PC-3 (cell line): ENCODE data around the gene DNAH14. TPM values are rescaled to one million over a fixed set of nuclear protein-coding genes. Genes with fewer than 3 reads are reported as not detected.
A peak's percentile ranks its signal among the peaks of the same experiment; 100 is the strongest.

Experiments
- ATAC-seq: fragments of 200-7000 bp; cut with Tn5 transposase; 2 replicates; pipeline ENCODE4 v1.9.1; 2020; ENCODE audit warnings: mild to moderate bottlenecking, moderate library complexity
- BruUV-seq: library from RNA; stranded (reverse); fragments of 400-500 nt; replicated peaks from 2 replicates; lab custom pipeline; 2021; lab: Mats Ljungman, UMichigan
- CTCF ChIA-PET: fragments of 300-600 bp; sonication (Branson Sonifier 250); formaldehyde crosslinking; loops from one replicate; lab custom pipeline; 2022; ENCODE audit warnings: antibody characterized with exemption; lab: Charles Lee
- POLR2A ChIA-PET: fragments of 300-600 bp; sonication (Branson Sonifier 250); formaldehyde crosslinking; loops from one replicate; lab custom pipeline; 2022; ENCODE audit warnings: antibody characterized with exemption; ENCODE audit not compliant: unreplicated experiment; lab: Charles Lee
- DNase-seq: peaks from one replicate; pipeline ENCODE4 v3.0.0-alpha.2; 2015
- H2AFZ ChIP-seq: fragments of 300-600 bp; sonication (generic); 2 replicates; pipeline ENCODE4 v1.6.0; 2016; ENCODE audit warnings: antibody characterized with exemption, low read length
- H3F3A ChIP-seq: fragments of 300-600 bp; sonication (generic); one replicate; pipeline ENCODE4 v1.6.0; 2017; ENCODE audit warnings: antibody characterized with exemption, low read length, control low read depth, mild to moderate bottlenecking; ENCODE audit not compliant: unreplicated experiment
- H3K27ac ChIP-seq: fragments of 300-600 bp; sonication (generic); 2 replicates; pipeline ENCODE4 v1.5.1; 2016; ENCODE audit warnings: mild to moderate bottlenecking, low read length
- H3K27me3 ChIP-seq: fragments of 300-600 bp; sonication (generic); 2 replicates; pipeline ENCODE4 v1.6.1; 2016; ENCODE audit warnings: low read length, mixed read lengths
- H3K36me3 ChIP-seq: fragments of 300-600 bp; sonication (generic); 2 replicates; pipeline ENCODE4 v1.6.1; 2016; ENCODE audit warnings: low read depth, mixed run types, low read length, mixed read lengths
- H3K4me1 ChIP-seq: fragments of 300-600 bp; sonication (generic); 2 replicates; pipeline ENCODE4 v1.5.1; 2016; ENCODE audit warnings: low read length; ENCODE audit not compliant: insufficient read depth
- H3K4me2 ChIP-seq: fragments of 300-600 bp; sonication (generic); 2 replicates; pipeline ENCODE4 v1.6.0; 2016; ENCODE audit warnings: low read length
- H3K4me3 ChIP-seq: fragments of 300-600 bp; sonication (generic); 2 replicates; pipeline ENCODE4 v1.5.1; 2016; ENCODE audit warnings: mild to moderate bottlenecking, low read length, mixed read lengths
- H3K79me2 ChIP-seq: fragments of 300-600 bp; sonication (generic); 2 replicates; pipeline ENCODE4 v1.6.1; 2017; ENCODE audit warnings: low read length, mixed read lengths
- H3K9ac ChIP-seq: fragments of 300-600 bp; sonication (generic); 2 replicates; pipeline ENCODE4 v1.6.0; 2016; ENCODE audit warnings: mild to moderate bottlenecking, low read length
- H3K9me2 ChIP-seq: fragments of 300-600 bp; sonication (generic); replicated peaks from 2 replicates; pipeline ENCODE4 v1.6.1; 2016; ENCODE audit warnings: mixed run types, low read length, mixed read lengths
- H3K9me3 ChIP-seq: fragments of 300-600 bp; sonication (generic); 2 replicates; pipeline ENCODE4 v1.6.1; 2016; ENCODE audit warnings: low read length, mixed read lengths
- H4K20me1 ChIP-seq: fragments of 300-600 bp; sonication (generic); 2 replicates; pipeline ENCODE4 v1.6.1; 2016; ENCODE audit warnings: low read length, mixed read lengths
- EZH2 ChIP-seq: fragments of 300-600 bp; sonication (generic); IDR thresholded peaks from one replicate; pipeline ENCODE4 v1.6.1; 2017; ENCODE audit warnings: antibody characterized with exemption, mild to moderate bottlenecking, low read length; ENCODE audit not compliant: unreplicated experiment
- EZH2phosphoT487 ChIP-seq: fragments of 300-600 bp; sonication (generic); IDR thresholded peaks from 2 replicates; pipeline ENCODE4 v1.6.1; 2018; ENCODE audit warnings: mild to moderate bottlenecking, antibody characterized with exemption, low read length, borderline replicate concordance
- intact Hi-C: fragments of 100-400 bp; cut with micrococcal nuclease; formaldehyde crosslinking; loops from 2 replicates; pipeline ENCODE4 v1.9.0; 2023
- total RNA-seq: library from RNA; depleted of rRNA; stranded (reverse); fragments of >200 nt; gene quantifications from 2 replicates; pipeline ENCODE4 v1.2.3, GENCODE V29; 2014
- TF ChIP-seq, protein P1 (sequence below): fragments of 300-600 bp; sonication (generic); conservative IDR thresholded peaks from 2 replicates; pipeline ENCODE4 v1.5.1; 2017; ENCODE audit warnings: antibody characterized with exemption, low read depth, mild to moderate bottlenecking, low read length

The DNAH14 gene
- total RNA-seq, 1 experiment from 2014 or later: 42.8 TPM

GRCh38 chr1:225430301-225430700 is 500.8 kb downstream of the DNAH14 start:
- TF ChIP-seq EZH2phosphoT487 (no peak), EZH2 (no peak)
- TF ChIP-seq, protein P1, sequence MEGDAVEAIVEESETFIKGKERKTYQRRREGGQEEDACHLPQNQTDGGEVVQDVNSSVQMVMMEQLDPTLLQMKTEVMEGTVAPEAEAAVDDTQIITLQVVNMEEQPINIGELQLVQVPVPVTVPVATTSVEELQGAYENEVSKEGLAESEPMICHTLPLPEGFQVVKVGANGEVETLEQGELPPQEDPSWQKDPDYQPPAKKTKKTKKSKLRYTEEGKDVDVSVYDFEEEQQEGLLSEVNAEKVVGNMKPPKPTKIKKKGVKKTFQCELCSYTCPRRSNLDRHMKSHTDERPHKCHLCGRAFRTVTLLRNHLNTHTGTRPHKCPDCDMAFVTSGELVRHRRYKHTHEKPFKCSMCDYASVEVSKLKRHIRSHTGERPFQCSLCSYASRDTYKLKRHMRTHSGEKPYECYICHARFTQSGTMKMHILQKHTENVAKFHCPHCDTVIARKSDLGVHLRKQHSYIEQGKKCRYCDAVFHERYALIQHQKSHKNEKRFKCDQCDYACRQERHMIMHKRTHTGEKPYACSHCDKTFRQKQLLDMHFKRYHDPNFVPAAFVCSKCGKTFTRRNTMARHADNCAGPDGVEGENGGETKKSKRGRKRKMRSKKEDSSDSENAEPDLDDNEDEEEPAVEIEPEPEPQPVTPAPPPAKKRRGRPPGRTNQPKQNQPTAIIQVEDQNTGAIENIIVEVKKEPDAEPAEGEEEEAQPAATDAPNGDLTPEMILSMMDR: no peak
- Histone ChIP-seq H3K79me2 (peaks cover 25% of the 10 kb centered on the region), H3K27me3 (no peaks in the 10 kb centered on the region), H3K9me3 (no peaks in the 10 kb centered on the region), H4K20me1 (peaks cover 12% of the 10 kb centered on the region), H3K9ac (no peak overlapping the region), H2AFZ (peak overlapping the region; percentile 22; the same call in 1 of the 2 replicates), H3K27ac (no peak overlapping the region), H3K4me2 (no peak overlapping the region), H3F3A (no peaks in the 10 kb centered on the region), H3K36me3 (no peaks in the 10 kb centered on the region), H3K4me1 (peaks cover 18% of the 10 kb centered on the region), H3K9me2 (no peaks in the 10 kb centered on the region), H3K4me3 (no peak overlapping the region)
- intact Hi-C loops: no loop called here
- POLR2A ChIA-PET: no interaction called here
- BruUV-seq: no TSS peak
- DNase-seq: no peak
- ATAC-seq: no peak
- CTCF ChIA-PET: no interaction called here

GRCh38 chr1:225431081-225431863 is 501.8 kb downstream of the DNAH14 start:
- H3K9ac ChIP-seq: no peak overlapping the region
- H3K4me2 ChIP-seq: no peak overlapping the region
- H3K27me3 ChIP-seq: no peaks in the 10 kb centered on the region
- no peak for ATAC-seq
- H3K36me3 ChIP-seq: no peaks in the 10 kb centered on the region
- no TSS peak for BruUV-seq
- no peak overlapping the region for H3K4me3 ChIP-seq
- H3F3A ChIP-seq: no peaks in the 10 kb centered on the region
- no peaks in the 10 kb centered on the region for H3K9me2 ChIP-seq
- peaks cover 16% of the 10 kb centered on the region for H3K79me2 ChIP-seq
- intact Hi-C loops: no loop called here
- H3K4me1 ChIP-seq: peaks cover 9% of the 10 kb centered on the region
- no peak overlapping the region for H2AFZ ChIP-seq
- no peak for TF ChIP-seq EZH2phosphoT487
- TF ChIP-seq, protein P1: no peak
- TF ChIP-seq EZH2: no peak
- no peak overlapping the region for H3K27ac ChIP-seq
- no peaks in the 10 kb centered on the region for H3K9me3 ChIP-seq
- DNase-seq: no peak
- H4K20me1 ChIP-seq: peaks cover 3% of the 10 kb centered on the region; the same call in 1 of the 2 replicates
- POLR2A ChIA-PET: no interaction called here
- CTCF ChIA-PET: no interaction called here

GRCh38 chr1:225434046-225434445 is 504.6 kb downstream of the DNAH14 start:
- no peak overlapping the region for H3K4me3 ChIP-seq
- no peaks in the 10 kb centered on the region for H3K9me2 ChIP-seq
- H3F3A ChIP-seq: no peaks in the 10 kb centered on the region
- H3K36me3 ChIP-seq: no peaks in the 10 kb centered on the region
- ChIA-PET CTCF (no interaction called here), POLR2A (interaction anchor here (0.6 kb wide), 1 partner anchor 577 kb away, joined by 3 read pairs; no protein-coding TSS in a partner anchor)
- DNase-seq (no peak), ATAC-seq (no peak)
- H4K20me1 ChIP-seq: no peaks in the 10 kb centered on the region
- H3K27me3 ChIP-seq: no peaks in the 10 kb centered on the region
- H3K9me3 ChIP-seq: no peaks in the 10 kb centered on the region
- no peaks in the 10 kb centered on the region for H3K79me2 ChIP-seq
- H3K4me1 ChIP-seq: peaks cover 4% of the 10 kb centered on the region
- H3K27ac ChIP-seq: no peak overlapping the region
- intact Hi-C loops: no loop called here
- H3K9ac ChIP-seq: no peak overlapping the region
- H3K4me2 ChIP-seq: no peak overlapping the region
- TF ChIP-seq EZH2phosphoT487: no peak
- TF ChIP-seq EZH2: no peak
- TF ChIP-seq, protein P1: no peak
- no TSS peak for BruUV-seq
- no peak overlapping the region for H2AFZ ChIP-seq
